NCI-H128 (cell line): Measurements from ENCODE around the gene NPY4R.
"Not testable (repeated sequence)": the region's sequence is repeated elsewhere in the genome, so short reads cannot be mapped to it uniquely, and the experiment has no call there.

Experiments
- DNase-seq: peaks from one replicate; lab custom pipeline; 2025; ENCODE audit not compliant: unreplicated experiment; lab: John Stamatoyannopoulos, UW

The NPY4R gene

DNA sequence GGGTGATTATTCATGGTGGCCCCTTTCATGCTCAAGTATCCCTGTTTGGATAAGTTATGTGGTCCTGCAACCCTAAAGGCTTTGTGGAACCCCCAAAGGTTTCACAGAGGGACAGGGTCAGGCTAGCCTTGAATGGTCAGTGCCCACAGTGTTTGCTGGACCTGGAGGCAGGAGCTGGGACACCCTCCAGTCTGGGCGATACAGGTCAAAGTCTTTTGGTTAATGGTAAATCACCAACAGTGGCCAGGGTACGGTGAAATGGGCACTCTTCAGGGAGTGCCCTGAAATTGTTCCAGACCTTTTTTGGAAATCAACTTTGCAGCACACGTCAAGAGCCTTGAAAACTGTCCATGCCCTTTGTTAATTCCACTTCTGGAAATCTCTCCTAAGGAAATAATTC is 8.7 kb downstream of the NPY4R start:
- not testable (repeated sequence) for DNase-seq

- not testable (repeated sequence) for DNase-seq
Observed at GRCh38 chr10:46455992-46456391, 9.8 kb downstream of the NPY4R start.

DNA sequence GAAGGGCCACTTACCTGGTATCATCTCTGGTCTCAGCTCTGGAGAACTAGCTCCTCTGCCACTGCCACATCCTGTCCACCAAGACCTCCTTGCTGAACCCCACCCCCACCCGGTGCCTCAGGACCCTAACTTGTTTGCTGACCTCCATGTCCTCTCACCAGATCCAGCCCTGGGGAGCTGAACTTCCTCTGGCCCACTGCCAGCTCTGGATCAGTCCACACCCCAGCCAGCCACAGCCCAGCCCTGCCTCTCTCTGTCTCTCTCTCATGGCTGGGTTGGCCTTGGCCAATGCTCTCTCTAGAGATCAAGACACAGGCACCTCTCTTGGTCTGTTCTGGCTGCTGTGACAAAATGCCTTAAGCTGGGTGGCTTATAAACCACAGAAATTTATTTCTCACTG is 14.4 kb downstream of the NPY4R start:
- not testable (repeated sequence) for DNase-seq

DNA sequence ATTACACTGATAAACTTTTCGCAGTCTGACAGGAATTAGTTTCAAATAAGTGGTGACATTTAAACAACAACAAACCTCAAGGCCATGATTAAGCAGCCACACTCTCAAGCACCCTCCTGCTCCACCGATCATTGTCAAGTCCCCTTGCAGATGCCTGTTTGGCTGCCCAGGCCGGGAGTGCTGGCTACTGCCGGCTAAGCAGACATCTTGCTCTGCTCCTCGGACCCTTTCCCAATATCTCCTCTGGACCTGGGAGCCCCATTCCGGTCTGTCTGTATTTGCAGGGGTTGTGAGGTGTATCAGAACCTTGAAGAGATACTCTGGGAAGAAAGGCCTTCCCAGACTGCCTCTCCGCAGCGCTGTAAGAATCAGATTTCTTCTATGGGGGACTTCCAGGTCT is 14.9 kb downstream of the NPY4R start:
- DNase-seq, result not testable (repeated sequence)

- not testable (repeated sequence) for DNase-seq
Observed at GRCh38 chr10:46447439-46447838, 18.3 kb downstream of the NPY4R start.

DNA sequence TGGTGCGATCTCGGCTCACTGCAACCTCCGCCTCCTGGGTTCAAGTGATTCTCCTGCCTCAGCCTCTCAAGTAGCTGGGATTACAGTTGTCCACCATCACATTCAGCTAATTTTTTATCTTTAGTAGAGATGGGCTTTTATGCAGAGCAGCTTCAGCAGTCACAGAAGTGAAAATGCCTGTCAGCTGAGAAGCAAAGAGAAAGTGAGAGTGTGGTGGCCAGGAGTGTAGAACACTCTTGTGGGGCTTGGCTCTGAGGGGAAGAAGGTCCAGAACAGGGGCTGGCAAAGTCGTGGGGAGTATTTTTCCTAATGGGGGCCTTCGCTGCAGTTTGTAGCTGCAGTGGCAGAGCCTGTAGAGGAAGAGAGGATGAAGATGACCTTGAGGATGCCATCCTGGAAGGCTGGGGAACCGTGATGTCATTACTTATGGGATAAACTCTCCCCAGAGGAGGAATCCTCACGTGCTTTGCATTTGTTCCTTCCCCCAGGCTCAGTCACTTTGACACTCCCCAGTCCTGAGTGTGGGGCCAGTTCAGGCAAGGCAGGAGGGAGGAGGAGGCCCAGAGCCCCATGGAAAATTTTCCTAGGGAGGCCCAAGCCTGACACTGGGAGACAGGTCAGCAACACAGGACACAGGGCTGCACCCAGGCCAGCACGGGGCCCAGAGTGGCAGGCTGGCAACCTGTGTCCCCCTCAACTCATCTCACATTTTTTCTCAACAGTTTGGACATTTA is 20.2 kb downstream of the NPY4R start:
- not testable (repeated sequence) for DNase-seq

DNA sequence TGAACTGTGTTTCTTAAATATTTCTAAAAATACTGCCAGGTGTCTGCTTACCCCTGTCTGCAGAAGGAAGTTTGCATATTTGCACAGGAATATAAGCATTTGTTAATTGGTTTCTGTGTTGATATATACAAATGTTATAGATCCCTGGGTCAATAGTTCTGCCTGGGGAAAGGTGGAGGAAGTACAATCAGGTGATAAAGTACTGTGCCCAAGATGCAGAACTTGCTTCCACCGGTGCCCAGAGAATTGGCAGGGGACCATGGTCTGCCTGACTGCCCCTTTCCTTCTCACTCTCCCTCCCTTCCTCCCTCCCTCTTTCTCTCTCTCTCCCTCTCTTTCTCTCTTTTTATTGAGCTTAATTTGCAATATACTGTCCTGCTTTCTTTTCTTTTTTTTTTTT is 22.3 kb downstream of the NPY4R start:
- DNase-seq, result not testable (repeated sequence)

DNA sequence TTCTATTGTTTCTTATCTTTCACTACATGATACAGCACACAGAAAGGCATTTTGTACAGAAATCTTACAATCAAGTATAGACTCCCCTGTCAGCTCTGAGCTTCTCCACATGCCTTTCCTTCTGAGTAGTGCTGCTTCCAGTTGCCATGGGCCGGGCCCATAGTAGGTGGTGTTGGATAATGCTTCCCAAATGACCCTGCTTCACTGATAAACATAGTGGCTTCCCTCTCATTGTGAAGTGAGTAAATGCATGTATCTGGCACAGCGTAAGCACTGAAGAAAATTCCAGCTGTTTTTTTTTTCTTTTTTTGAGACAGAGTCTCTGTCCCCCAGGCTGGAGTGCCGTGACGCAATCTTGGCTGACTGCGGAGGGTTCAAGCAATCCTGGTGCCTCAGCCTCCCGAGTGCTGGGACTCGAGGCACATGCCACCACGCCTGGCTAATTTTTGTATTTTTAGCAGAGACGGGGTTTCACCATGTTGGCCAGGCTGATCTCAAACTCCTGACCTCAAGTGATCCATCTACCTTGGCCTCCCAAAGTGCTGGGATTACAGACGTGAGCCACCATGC is 23.0 kb downstream of the NPY4R start:
- DNase-seq, result not testable (repeated sequence)

- not testable (repeated sequence) for DNase-seq
Observed at GRCh38 chr10:46441837-46442278, 23.9 kb downstream of the NPY4R start.

- DNase-seq, result not testable (repeated sequence)
Observed at GRCh38 chr10:46440942-46441341, 24.8 kb downstream of the NPY4R start.

DNA sequence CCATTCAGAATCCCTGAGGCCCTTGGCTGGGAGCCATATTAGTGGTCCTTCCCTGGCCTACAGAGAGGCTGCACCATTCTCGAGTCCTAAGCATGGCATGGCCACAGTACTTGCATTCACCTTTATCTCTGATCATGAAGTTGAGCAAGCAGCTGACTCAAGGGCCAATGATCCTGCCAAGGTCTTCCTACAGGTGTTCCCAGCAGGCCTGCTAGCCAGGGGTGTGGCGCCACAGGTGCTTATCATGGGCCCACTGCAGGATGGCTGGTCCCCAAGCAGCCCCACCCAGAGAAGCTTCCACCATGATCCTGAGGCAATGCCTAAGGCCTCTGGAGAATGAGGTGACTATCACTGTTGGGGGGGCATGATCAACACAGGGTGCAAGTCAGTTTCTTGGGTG is 42.2 kb downstream of the NPY4R start:
- not testable (repeated sequence) for DNase-seq

DNA sequence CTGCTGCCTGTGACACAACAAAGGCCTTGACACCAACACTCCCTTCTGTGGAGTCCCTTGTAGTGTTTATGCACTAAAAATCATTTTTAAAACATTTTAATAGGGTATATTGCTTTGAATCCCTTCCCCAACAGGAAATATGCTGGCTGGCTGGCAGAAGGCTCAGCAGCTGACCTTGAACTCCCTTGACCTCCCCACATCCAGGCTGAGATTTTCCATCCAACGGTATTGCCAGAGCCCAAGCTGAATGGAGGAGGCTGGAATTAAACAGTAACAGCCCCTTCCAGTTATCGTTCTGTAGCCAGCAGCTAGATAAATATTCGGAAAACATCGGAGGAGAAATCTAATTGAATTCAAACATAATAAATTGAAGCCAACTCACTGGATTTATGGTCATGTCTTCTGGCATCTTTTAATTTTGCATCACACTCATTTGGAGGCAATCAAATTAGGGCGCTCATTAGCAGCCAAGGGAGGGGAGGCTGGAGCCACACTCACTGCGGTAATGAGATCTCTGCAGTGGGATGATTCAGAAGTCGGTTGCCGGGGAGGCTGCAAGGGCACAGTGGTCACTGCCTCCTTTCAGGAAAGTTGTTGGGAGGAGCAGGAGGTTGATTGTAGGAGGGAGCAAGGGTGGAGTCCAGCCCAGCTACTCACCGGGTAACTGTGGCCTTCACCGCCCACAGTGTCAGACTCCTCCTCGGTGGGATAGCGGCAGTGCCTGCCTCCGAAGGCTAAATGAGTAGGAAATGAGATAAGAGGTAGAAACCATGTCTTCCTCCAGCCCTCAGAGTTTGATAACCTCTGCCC is 46.0 kb downstream of the NPY4R start:
- DNase-seq, result not testable (repeated sequence)

DNA sequence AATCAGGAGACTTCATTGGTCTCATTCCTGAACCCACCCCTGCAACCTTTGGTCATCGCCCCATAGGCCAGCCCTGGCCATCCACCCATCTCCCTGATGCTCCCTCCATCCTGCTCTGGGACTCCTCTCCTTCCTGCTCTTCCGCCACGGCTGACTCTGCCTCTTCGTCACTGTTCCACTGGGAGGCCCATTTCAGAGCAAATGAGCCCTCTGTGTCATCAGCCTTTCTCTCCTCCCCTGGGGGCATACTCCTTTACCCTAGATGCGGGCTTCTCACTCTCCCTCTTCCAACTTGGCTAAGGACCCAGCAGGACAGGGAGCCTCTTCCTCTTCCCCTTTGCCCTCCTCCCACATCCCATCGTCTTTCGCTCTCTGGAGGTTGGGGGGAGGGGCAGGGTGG is 47.5 kb downstream of the NPY4R start:
- not testable (repeated sequence) for DNase-seq

DNA sequence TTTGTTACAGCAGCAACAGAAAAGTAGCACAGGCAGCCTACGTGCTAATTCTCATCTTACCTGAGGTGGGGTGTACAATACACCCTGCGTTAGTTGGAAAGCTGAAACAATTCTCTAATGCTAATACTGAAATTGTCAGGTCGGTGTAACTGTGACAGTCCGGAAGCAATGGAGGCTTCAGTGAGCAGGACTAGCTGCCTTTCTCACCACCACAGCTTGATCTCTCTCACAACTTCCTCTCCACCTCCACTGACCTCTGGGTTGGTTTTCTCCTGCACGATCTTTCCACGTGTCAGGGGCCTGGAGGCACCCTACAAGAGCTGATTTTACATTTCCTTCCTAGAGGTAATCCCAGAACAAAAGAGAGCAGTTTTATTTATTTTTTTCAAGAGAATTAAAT is 50.5 kb downstream of the NPY4R start:
- DNase-seq, result not testable (repeated sequence)

DNA sequence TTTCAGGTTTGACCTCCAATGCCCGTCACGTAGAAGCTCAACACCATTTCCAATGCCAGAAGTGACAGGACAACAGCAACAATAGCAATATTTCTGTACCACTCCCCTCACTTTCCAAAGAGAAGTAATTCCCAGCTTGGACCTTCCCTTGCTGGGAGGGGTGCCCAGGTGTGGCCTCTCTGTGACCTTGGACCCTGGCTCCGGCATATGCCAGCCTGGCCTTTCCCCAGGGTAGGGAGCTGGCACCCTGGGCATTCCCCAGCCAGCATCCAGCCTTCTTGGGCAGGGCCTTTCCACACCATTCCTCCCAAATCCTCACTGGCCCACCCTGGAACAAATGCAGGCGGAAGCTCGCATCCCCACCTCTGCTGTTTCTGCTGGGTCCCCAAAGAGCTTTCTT is 53.1 kb downstream of the NPY4R start:
- not testable (repeated sequence) for DNase-seq

DNA sequence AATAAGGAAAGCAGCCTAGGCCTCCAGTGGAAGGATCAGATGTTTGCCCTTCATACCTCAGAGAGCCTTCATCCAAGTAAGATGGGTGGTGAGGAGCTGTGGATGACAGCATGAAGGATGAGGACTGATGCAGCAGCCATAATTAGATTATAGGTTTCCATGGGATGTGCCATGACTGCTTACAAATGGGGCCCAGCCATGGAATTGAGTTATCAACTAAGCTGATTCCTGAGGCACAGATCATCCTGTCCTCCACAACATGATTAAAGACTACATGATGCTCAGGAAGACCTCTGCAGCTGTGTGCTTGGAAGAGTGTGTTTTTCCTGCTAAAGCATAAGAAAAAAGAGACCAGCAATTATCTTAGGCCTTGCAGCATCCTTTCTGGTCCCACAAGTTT is 54.6 kb downstream of the NPY4R start:
- DNase-seq, result not testable (repeated sequence)
